ENCODE measurements around the gene THOP1. TPM values are rescaled to one million over a fixed set of nuclear protein-coding genes. Genes with fewer than 3 reads are reported as not detected.

THOP1 gene
- total RNA-seq, 4 donors from 2014 or later: 57.8 to 88.6 (median 74.7) TPM

DNA sequence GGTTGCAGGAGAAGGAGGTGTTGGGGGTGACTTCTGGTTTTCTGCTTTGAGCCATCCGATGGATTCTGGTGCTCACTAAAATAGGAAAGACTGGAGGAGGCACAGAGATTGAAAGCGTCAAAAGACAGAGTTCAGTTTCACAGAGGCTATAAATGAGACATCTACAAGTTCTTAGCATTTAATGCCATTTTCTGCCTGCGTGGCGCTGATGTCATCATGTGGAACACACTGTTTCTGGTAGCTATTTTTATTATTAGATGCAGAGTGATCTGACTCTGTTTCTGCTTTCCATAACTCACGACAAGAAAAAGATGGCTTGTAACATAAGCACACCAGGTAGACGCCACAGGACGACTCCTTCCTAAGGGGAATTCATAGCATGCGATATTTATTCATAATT lies 42.2 kb upstream of the THOP1 start:
- no peak for DNase-seq
- peaks cover 0 to 9% (median 0%) of the 10 kb centered on the region in 4 donors for H3K27me3 ChIP-seq
- no peak overlapping the region for H3K27ac ChIP-seq
- peaks cover 0 to 21% (median 10%) of the 10 kb centered on the region in 3 donors for H3K4me1 ChIP-seq
- WGBS, 2 donors: 74% methylated on average over 8 of the region's 8 CpGs
- no peaks in the 10 kb centered on the region for H3K9me3 ChIP-seq
- no peaks in the 10 kb centered on the region for H3K36me3 ChIP-seq
- TF ChIP-seq POLR2A (IDR thresholded peaks at IDR 0.05): no peak
- TF ChIP-seq CTCF (IDR thresholded peaks at IDR 0.05): no peak
- intact Hi-C loops (cut with DNase I): no loop called here
- no peak overlapping the region for H3K4me3 ChIP-seq

- DNase-seq: no peak
- H3K27me3 ChIP-seq: peaks cover 0 to 9% (median 0%) of the 10 kb centered on the region in 4 donors
- no peak overlapping the region for H3K4me3 ChIP-seq
- no peaks in the 10 kb centered on the region for H3K9me3 ChIP-seq
- intact Hi-C loops (cut with DNase I): no loop called here
- WGBS, 2 donors: 23 to 37% methylated on average over 4 of the region's 4 CpGs
- no peaks in the 10 kb centered on the region for H3K36me3 ChIP-seq
- peaks cover 0 to 15% (median 3%) of the 10 kb centered on the region in 3 donors for H3K4me1 ChIP-seq
- TF ChIP-seq POLR2A (IDR thresholded peaks at IDR 0.05): no peak
- no peak for TF ChIP-seq CTCF (IDR thresholded peaks at IDR 0.05)
- no peak overlapping the region for H3K27ac ChIP-seq
Observed at GRCh38 chr19:2744113-2744512, 41.2 kb upstream of the THOP1 start.

DNA sequence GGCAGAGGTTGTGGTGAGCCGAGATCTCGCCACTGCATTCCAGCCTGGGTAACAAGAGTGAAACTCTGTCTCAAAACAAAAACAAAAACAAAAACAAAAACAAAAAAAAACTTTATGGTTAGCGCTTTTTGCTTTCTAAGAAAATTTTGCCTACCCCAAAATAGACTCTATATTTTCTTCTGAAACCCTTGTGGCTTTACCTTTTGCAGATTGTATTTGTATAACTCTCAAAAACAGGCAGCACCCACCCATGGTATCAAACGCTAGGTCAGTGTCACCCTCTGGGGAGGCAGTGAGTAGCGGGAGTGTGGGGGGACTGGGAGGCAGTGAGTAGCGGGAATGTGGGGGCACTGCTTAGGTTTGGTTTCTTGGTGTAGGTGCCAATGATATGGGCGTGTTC lies 38.0 kb upstream of the THOP1 start:
- Histone ChIP-seq H3K27me3 (no peaks in the 10 kb centered on the region), H3K27ac (no peak overlapping the region), H3K4me3 (no peak overlapping the region), H3K4me1 (peaks cover 0 to 8% (median 0%) of the 10 kb centered on the region in 3 donors), H3K36me3 (no peaks in the 10 kb centered on the region), H3K9me3 (no peaks in the 10 kb centered on the region)
- no peak for TF ChIP-seq POLR2A (IDR thresholded peaks at IDR 0.05)
- TF ChIP-seq CTCF (IDR thresholded peaks at IDR 0.05): no peak
- 71 to 77% methylated on average over 7 of the region's 7 CpGs for WGBS, 2 donors
- intact Hi-C loops (cut with DNase I): loop anchor here (5.0 kb wide), 1 partner anchor 95 kb away; no protein-coding TSS in a partner anchor
- no peak for DNase-seq

GRCh38 chr19:2750808-2751437 lies 34.4 kb upstream of the THOP1 start:
- Histone ChIP-seq H3K27ac (no peak overlapping the region), H3K36me3 (peaks cover 13 to 30% (median 16%) of the 10 kb centered on the region in 3 donors), H3K4me3 (no peak overlapping the region), H3K9me3 (no peaks in the 10 kb centered on the region), H3K4me1 (peaks cover 0 to 8% (median 0%) of the 10 kb centered on the region in 3 donors), H3K27me3 (no peaks in the 10 kb centered on the region)
- intact Hi-C loops (cut with DNase I): no loop called here
- no peak for TF ChIP-seq POLR2A (IDR thresholded peaks at IDR 0.05)
- no peak for TF ChIP-seq CTCF (IDR thresholded peaks at IDR 0.05)
- 52 to 67% methylated on average over 10 to 13 of the region's 17 CpGs for WGBS, 2 donors
- DNase-seq: no peak

- no peaks in the 10 kb centered on the region for H3K27me3 ChIP-seq
- H3K27ac ChIP-seq: no peak overlapping the region
- DNase-seq: no peak
- peaks cover 13 to 35% (median 16%) of the 10 kb centered on the region in 3 donors for H3K36me3 ChIP-seq
- TF ChIP-seq CTCF (IDR thresholded peaks at IDR 0.05): no peak
- TF ChIP-seq POLR2A (IDR thresholded peaks at IDR 0.05): no peak
- 87 to 89% methylated on average over 5 to 11 of the region's 21 CpGs for WGBS, 2 donors
- H3K4me1 ChIP-seq: peaks cover 0 to 8% (median 0%) of the 10 kb centered on the region in 3 donors
- H3K4me3 ChIP-seq: no peak overlapping the region
- no peaks in the 10 kb centered on the region for H3K9me3 ChIP-seq
- intact Hi-C loops (cut with DNase I): no loop called here
Observed at GRCh38 chr19:2751438-2751830, 33.9 kb upstream of the THOP1 start.

Data from esophagus squamous epithelium (tissue), 5 donors.